IMR-90 (cell line): ENCODE results near the gene STAB1.

Experiments used
- CTCF ChIP-seq: conservative IDR thresholded peaks from 2 replicates; pipeline ENCODE4 v1.5.1; 2012; ENCODE audit warnings: mild to moderate bottlenecking, low read depth, low read length, improper control_type of control experiment
- ELK1 ChIP-seq: fragments of 150-350 bp; IDR thresholded peaks from 2 replicates; pipeline ENCODE4 v1.6.1; 2016; ENCODE audit warnings: low read depth, mild to moderate bottlenecking, low read length, moderate library complexity, borderline replicate concordance
- MAFK ChIP-seq: IDR thresholded peaks from 2 replicates; pipeline ENCODE4 v1.6.1; 2012; ENCODE audit warnings: low read depth, low read length, improper control_type of control experiment
- MXI1 ChIP-seq: IDR thresholded peaks from 2 replicates; pipeline ENCODE4 v1.6.1; 2012; ENCODE audit warnings: low read depth, mild to moderate bottlenecking, low read length, moderate library complexity, borderline replicate concordance
- NFE2L2 ChIP-seq: fragments of 150-350 bp; IDR thresholded peaks from 2 replicates; pipeline ENCODE4 v1.6.1; 2016; ENCODE audit warnings: low read depth, mild to moderate bottlenecking, low read length
- RAD21 ChIP-seq: IDR thresholded peaks from 2 replicates; pipeline ENCODE4 v1.6.1; 2012; ENCODE audit warnings: low read length, improper control_type of control experiment
- RCOR1 ChIP-seq: IDR thresholded peaks from 2 replicates; pipeline ENCODE4 v1.6.1; 2012; ENCODE audit warnings: mild to moderate bottlenecking, low read length, improper control_type of control experiment; ENCODE audit not compliant: insufficient replicate concordance
- RFX5 ChIP-seq: IDR thresholded peaks from 2 replicates; pipeline ENCODE4 v1.8.0; 2012; ENCODE audit warnings: low read depth, mild to moderate bottlenecking, low read length, moderate library complexity
- SMC3 ChIP-seq: fragments of 150-350 bp; IDR thresholded peaks from 2 replicates; pipeline ENCODE4 v1.6.1; 2016; ENCODE audit warnings: low read depth, mild to moderate bottlenecking, antibody characterized with exemption, low read length, moderate library complexity
- USF2 ChIP-seq: fragments of 150-350 bp; IDR thresholded peaks from 2 replicates; pipeline ENCODE4 v1.6.1; 2017; ENCODE audit warnings: mild to moderate bottlenecking, antibody characterized with exemption, low read length, low read depth

- TF ChIP-seq CTCF = no peak
- TF ChIP-seq RAD21 = no peak
- TF ChIP-seq RFX5 = no peak
- no peak for TF ChIP-seq RCOR1
- TF ChIP-seq NFE2L2 = no peak
- TF ChIP-seq MAFK = no peak
- no peak for TF ChIP-seq USF2
- no peak for TF ChIP-seq MXI1
- no peak for TF ChIP-seq ELK1
- TF ChIP-seq SMC3 = no peak
Observed at GRCh38 chr3:52463416-52463815, 31.7 kb upstream of the STAB1 start.
